Fibroblast of peridontal ligament (primary cell): ENCODE data around the gene MRPL50.

Experiments used
- DNase-seq: peaks from one replicate; pipeline ENCODE4 v3.0.0-alpha.2; 2010; ENCODE audit errors: extremely low read depth

MRPL50 gene

DNA sequence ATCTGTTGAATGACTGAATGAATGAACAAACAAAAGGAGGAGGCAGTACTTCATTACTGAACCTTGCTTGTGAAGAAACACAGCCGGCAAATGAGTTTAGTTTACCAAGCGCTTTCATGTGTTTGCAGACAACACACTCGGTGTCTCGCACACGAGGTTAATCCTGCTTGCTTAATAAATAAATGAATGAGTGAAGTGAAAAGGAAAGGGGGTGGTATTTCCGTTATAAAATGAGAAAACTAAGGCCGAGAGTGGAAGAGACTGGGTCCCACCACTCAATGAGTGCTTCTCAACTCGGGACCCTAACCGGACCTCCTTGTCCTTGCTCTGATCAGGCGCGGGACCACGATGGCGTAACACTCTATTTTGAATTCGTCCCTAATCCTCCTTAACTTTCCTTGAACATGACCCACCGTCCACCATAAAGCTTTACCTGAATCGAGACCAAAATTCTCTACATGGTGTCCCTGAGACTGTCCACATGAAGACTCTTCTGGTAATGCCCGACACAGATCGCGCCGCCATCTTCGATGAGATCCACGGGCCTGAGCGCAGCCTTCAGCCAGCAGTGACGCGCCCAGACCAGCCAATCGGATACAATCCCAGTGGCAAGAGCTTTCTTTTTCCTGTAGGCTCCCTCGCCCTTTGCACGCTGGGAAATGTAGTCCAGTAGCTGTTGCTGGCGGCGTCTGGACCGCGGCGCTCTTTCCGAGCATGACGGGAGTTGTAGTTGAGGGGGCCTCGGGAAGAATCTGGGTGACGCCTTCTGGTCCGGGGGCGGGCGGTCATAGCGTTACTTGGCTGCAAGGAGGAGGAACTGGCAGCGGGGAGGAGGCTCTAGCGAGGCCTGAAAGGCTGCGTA, at the start of gene MRPL50, which contains the start of gene ZNF189:
MRPL50 (minus strand) TSS at position 551 of the 862 bp plus-strand sequence; CDS start at position 525, 26 bp downstream.
ZNF189 (plus strand) TSS at position 784 of the 862 bp plus-strand sequence. CDS start 306 bp downstream, outside the sequence.
- DNase-seq, result peak; percentile 99

DNA sequence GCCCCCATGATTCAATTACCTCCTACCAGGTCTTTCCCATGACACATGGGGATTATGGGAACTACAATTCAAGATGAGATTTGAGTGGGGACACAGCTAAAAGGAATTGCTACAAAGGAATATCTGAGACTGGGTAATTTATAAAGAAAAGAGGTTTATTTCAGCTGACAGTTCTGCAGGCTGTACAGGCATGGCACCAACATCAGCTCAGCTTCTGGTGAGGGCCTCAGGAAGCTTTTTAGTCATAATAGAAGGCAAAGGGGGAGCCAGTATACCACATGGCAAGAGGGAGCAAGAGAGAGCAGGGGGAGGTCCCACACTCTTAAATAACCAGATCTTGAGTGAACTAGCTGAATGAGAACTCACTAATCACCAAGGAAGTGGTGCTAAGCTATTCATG, 48.3 kb upstream of the MRPL50 start:
- no peak for DNase-seq

DNA sequence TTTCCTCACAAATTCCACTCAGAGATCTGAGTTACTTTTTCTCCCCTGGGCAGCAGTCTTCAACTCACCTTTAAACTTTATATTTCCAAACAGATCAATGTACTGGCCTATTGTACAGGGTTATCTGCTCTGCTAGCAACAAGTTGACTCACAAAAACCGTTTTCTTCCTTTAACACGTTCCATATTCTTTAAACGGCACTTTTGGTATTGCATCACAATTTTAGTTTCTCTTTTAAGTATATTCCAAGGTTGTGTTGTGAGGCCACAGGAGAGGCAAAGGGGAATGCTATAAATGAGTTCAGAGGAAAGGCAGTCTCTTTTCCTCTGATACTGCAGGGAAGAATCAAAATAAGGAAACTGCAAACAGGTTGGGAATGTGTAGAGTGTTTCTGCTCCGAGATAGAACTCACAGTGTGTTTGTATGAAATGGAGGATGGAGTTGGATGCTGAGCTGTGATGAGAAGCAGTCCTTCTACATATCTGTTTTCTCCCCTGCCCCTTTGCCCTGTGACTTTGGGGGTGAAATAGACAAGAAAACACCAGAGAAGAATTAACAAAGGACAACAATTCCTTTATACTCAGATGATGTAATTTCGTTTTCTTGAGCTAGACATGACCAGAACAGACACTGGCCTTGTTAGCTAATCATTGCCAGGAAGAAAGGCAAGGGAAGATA, 47.1 kb upstream of the MRPL50 start:
- DNase-seq, result peak; percentile 28

DNA sequence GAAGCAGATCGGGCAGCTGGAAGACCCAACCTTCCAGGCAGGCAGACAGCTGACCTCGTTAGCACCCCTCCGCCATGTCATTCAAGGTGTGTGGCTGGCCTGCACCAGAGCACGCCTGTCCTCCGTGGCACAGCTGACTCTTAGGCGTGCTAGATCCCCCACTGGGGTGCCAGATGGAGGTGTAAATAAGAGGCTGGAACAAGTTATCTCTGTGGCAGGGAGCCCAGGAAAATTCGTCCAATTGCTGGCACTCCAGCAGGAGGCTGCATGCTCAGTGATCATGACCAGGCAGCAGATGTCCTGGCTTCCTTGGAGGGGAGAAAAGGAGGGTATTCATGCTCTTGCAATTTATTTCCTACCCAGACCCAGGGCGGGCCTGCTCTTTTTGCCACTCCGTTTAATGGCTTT, 45.0 kb upstream of the MRPL50 start:
- DNase-seq, result no peak

DNA sequence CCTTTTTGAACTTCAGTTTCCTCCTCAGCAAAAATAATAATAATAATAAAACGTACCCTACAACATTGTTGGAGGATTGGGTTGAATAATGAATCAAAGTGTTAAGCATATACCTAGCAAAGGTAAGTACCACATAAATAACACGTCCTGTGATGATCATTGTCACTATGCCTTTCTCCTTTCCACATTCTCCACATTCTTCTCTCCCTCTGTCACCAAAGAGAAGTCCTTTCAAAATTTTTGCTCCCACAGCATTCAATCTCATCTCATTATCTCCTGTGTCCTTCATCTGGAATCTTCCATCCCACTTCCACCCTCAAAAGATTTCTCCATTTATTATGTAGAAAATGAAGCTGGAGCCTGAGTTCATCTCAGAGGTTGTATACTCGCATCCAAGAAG, 44.3 kb upstream of the MRPL50 start:
- no peak for DNase-seq

DNA sequence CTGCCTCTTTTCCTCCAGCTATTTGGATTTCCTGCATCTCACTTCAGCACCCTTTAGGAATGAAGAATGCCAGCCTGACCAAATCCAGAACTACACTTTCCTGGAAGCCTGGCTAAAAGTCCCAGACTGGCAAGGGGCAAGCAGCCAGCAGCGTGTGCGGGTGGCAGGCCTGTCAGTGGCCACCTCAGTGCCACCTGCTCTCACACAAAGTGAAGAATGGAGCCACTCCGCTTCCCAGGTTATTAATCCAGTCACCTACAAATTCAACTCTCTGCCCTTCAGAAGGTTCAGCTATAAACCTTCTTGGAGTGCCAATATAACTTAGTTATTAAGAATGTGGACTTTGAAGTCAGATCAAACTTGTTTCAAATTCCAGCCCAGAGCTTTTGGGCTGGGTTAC, 43.9 kb upstream of the MRPL50 start:
- no peak for DNase-seq

DNA sequence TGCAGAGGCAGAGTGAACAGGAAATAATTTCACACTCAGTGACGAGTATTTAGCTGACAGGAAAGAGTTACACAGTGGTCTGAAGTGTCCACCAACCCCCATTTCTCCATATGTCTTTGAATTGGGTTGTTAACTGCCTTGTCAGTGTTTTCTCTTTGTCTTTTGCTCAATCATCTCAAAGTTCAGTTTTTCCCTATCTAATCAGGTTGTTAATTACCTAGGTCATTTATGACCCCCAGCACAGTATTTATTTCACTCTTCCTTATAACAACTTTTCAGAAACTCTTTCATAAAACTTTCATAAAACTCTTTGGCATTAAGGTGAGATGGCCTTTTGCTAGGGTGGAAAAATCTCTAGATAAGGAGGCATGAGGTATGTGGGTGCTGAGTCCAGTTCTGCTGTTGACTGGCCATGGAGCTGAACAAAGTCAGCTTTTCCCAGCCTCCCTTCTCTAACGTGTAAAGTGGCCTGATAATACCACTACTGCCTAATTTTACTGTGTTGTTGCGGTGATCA, 42.4 kb upstream of the MRPL50 start:
- DNase-seq, result no peak

DNA sequence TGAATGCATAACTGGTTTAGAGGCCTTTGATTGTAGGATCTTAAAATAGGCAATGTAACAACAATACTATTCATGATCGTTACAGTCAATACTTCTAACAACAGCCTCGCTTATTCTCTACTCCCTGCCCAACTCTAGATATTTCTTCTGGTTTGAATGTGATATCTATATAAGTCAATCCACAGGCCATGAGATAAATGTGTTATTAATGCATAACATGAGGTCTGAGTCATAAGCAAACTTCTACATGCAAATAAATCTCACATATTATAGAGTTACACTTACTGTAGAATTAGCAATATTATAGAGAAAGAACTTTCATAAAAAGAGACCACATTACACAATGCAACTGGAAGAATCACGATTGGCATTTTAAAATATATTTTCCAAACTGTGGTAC, 40.1 kb upstream of the MRPL50 start:
- DNase-seq, result no peak

DNA sequence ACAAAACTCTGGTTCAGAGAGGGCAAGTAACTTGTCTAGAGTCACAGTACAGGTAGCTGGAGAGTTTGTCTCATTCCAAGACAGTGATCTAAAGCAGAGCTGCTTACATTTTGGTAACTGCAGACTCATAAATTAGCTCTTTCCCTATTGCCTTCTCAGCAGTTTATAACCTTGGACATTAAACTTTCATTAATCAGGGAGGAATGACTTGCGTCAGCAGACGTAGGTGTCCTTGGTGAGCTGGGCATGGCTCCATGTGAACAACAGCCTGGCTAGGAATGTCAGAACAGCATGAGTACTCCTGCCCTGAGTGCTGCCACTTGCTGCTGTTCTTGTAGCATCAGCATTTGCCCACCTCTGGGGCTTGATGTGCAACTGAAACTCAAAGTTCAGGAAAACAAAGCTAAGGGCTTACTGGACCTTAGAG, 39.4 kb upstream of the MRPL50 start:
- no peak for DNase-seq

DNA sequence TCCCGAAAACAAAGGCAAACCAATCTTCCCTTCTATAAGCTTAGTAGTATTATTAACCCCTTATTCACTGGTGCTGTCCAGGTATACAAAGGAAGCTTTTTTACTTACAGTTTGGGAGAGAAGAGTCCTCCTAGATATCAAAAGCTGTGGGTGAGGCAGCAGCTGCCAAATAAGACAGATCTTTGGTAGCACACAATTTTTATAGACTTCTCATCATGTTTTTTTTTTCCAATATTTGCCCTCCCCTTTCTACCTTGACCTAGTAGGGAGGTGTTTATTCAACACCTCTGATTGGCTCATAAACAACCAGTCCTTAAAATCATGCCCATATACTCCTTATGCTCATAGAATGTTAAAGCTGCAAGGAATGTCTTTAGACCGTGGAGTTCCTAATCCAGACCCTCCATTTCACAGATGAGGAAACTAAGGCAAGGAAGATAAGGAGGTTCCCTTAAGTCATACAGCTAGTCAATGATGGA, 37.2 kb upstream of the MRPL50 start, which contains the start of gene ALDOB:
ALDOB (minus strand) TSS at position 174 of the 479 bp plus-strand sequence. CDS start 4,887 bp downstream, outside the sequence.
- DNase-seq, result no peak

DNA sequence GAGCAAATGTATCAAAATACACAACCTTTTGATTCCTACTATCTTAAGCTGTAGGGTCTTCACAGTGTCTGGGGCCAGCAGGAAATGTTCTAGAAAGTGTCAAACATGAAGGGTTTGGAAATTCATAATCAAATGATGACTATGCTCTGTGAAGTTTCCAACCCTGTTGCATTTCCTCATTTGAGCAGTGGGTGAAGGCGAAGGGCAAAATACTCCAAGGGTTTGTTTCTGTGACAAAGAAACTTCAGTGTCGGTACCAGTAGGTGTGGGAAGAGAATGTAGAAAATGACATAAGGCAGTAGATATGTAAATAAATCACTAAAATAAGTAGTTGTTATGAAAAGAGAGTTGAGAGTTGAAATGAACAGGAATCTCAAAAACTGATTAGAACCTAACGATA, 36.6 kb upstream of the MRPL50 start:
- no peak for DNase-seq

DNA sequence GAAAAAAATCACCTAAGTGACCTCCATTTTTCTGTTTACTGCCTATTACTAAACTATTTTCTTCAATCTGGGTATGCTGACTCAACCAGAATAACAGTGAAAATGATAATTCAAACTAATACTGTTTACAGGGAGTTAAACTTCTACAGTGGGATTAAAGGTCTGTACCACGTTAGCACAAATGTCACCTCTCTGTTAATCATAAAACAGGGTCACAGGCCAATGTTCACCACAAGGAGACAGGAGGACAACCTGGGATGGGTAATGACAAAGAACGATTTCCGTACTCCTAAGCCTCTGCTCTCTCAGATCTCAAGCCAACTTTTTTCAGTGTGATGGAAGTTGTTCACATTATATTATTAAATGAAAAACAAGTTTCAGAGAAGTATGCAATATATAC, 34.8 kb upstream of the MRPL50 start:
- no peak for DNase-seq

DNA sequence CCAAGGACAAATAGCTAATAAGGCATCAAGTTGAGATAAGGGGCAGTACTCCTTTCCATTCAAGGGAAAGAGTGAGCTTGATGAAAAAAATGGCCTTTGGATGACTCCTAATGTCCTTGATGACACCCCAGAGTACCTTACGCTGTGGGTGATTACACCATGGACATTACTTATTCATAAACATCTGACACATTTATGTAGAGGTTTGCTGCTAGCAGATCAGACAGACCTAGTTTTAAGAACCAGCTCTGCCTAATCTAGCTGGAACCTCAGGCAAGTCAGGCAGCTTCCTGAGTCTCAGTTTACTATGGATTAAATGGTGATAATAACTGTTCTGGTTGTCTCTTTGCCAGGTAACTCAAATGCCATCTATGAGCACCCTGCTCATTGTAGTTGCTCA, 34.3 kb upstream of the MRPL50 start:
- DNase-seq, result no peak

DNA sequence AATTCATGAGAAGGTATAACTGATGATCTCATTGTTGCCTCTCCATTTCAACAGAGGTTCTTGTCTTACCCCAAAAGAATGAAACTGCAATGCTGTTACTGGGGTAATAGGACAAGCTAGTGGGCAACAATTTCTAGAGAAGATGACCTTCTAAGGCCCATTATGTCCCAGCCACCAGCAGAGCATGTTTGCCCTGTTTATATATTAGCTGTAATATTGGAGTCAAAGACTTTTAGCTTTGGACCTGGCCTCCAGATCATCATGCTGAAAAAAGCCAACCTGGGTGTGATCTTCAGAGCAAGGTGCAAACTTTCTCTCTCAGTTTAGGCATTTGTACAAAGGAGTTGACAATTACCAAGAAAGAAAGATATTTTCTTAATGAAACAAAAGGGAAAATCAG, 33.8 kb upstream of the MRPL50 start:
- no peak for DNase-seq

DNA sequence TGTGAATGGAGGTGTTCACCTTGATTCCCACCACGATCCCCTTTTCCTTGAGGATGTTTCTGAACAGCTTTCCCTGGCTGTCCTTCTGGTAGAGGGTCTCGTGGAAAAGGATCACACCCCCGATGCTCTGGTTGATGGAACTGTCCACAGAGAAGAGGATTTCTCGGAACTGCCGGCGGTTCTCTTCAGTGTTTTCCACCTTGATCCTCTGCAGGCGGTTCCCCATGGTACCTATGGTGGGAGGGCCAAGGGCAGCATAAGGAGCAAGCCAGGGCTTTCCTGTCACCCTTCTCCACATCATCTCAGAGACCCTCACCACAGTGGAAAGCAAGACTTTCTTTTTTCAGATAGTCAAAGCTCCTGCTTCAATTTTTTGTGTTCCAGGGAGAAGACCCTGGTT, 31.3 kb upstream of the MRPL50 start:
- DNase-seq, result no peak

DNA sequence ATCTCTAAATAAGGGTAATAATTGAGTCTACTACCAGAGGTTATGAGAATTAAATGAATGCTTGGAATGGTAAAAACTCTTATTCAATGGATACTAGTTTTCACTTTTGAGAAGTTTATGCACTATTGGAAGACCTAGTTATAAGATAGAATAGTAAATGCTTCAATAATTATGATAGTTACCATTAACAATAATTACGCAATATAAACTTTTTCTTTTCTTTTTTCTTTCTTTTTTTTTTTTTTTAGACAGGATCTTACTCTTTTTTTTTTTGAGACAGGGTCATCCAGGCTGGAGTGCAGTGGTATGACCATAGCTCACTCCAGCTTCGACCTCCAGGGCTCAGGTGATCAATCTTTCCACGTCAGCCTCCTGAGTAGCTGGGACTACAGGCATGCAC, 30.5 kb upstream of the MRPL50 start:
- no peak for DNase-seq

DNA sequence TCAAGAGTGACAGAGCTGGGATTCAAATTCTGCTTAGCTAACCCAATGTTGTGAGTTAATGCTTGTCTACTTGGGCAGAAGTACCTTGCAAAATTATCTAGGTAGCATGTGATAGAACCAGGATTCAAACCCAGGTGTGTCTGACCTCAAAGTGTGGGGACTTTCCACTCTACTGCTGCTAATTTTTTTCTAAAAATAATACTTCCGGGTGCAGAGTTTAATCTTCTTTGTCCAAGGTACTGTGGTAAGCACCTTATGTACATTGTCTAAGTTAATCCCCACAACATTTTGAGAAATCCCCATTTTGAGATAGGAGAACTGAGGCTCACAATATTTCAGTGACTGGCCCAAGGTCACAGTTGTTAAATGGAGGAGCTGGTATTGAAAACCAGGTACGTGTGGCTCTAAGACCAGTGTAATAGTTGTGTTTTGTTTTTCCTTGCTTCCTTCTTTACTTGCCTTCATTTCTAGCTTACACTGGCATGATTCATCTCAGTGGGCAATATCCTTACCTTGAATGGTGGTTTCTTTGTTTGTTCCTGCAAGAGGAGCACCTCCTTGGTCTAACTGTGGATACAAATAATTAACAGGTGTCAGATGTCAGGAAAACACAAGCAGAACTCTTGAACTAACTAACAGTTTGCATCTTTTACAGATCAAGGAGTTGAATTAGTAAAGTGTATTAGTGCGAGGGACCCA, 29.7 kb upstream of the MRPL50 start:
- no peak for DNase-seq

DNA sequence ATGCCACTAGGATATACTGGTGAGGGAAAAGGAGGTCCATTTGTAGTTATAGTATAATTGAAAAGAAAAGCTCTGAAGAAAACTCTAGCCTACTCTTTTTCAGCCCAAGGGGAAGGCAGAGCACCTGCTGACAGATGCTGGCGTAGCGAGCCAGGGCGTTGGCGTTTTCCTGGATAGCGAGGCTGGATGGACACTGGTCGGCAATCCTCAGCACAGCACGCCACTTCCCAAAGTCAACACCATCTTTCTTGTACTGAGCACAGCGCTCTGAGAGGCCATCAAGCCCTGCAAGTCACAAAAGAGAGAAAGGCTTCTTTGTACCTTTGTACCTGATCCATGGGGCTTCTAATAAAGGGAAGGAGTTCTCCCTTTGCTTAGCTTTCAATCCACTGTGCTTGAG, 28.9 kb upstream of the MRPL50 start:
- DNase-seq, result no peak

DNA sequence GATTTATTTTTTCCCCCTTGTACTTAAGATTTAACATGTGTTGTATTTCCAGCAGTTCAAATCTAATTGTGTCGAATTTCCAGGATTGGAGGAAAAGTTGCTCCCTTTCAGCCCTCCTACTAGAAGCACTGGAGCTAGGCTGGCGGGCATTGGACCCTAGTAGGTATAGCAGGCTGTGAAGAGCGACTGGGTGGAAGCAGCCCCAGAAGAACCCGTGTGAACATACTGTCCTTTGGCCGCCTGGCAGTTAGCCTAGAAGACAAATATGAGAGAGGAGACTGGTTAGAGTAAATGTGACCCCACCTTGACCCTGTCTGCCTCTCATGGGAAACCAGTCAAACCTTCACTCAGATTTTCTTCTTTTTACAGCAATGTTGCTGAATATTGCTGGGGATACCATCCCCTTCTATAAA, 23.2 kb upstream of the MRPL50 start:
- no peak for DNase-seq

DNA sequence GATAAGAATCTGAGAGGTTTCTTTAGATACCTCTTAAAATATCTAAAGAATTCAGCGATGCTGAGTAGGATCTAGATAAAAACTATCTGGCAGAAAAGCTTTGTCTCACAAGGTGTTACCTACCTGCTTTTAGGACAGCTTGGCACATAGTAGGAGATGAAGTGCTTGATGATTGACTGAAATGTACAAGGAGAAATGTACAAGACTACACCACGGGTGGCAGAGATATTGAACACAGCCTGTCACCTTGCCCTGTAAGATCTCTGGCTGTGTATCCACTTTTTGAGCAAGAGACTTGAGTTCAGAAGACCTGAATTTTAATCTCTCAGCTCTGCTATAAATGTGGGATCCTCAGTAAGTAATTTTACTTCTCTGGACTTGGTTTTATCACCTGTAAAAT, 21.4 kb upstream of the MRPL50 start:
- no peak for DNase-seq

DNA sequence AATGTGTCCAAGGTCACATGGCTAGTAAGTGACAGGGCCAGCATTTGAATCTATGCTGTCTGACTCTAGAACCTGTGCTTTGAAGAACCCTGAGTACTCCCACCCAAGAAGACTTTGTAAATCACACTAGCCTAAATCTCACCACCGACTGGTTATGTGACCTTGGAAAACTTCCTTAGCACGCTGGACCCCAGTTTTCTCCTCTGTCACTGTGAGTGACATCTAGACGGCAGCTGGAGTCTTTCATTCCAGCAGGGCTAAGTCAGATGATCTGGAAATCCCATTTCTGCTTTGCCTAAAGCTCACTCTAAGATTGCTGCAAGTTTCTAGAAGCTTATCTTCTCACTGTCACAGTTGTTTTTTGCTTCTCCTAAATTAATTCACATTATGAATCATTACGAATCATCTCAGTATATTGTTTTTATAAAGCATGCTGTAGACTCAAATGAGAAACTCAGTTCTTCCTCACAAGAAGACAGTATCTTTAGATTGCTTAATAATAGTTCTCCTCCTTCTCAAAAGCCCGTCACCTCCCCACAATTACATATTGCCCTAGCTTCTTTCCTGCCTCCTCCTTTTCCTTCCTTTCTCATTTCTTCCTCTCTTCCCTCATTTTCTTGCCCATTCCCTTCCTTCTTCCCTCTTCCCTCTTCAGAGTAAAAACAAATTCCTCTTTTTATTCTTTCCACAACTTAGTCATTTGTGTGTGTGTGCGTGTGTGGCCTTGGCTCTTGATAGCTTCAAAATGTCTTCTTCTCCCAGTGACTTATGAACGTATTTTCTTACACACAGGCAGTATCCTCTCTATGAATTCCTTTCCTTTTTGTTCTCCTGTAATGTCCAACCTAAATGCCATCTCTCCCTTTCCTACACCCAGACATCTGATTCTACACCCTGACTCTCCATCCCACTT, 20.4 kb upstream of the MRPL50 start:
- peak; percentile 17 for DNase-seq
